ENCODE data around the gene ATP6V1D. TPM values are rescaled to one million over a fixed set of nuclear protein-coding genes. Genes with fewer than 3 reads are reported as not detected.
"Not testable (repeated sequence)": the region's sequence is repeated elsewhere in the genome, so short reads cannot be mapped to it uniquely, and the experiment has no call there.

Gene ATP6V1D
- total RNA-seq: 69.1 TPM

DNA sequence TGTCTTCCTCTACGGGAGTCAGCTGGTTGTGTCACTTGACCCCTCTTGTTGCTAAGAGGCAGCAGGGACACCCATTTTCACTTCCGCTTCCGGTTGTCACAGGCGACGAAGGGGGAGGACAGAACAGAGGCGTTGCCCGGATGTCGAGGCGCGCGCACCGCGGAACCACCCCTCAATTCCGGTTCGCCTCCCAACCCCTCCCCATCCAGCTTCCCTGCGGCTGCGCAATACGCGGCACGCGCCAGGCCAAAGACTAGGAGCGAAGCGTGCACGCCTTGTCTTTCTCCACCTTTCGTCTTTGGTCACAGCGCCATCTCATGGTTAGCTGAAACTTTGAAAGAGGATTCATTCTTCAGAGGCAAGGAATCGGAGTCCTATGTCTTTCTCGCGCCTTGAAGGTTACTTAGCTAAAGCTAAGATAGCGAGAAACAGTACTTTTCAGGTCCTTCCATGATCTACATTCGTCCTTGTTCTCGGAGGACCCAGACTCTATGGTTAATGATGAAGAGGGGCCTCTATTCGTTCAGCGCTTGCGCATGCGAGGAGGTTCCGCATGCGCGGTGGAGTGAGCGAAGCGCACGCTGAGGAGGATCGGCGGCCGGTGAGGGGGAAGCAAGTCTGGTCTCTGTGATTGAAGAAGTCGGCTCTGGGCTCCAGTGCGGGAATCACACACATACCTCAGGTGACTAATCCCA lies at the start of gene ATP6V1D, which contains the start of gene EIF2S1:
Gene ATP6V1D, minus strand, starts transcription at position 30 of the 695 bp plus-strand sequence. CDS start 106 bp downstream, outside the sequence.
Gene EIF2S1, plus strand, starts transcription at position 554 of the 695 bp plus-strand sequence. CDS start 4,440 bp downstream, outside the sequence.
- DNase-seq (ENCODE audit: low spot score): peak; percentile 99

DNA sequence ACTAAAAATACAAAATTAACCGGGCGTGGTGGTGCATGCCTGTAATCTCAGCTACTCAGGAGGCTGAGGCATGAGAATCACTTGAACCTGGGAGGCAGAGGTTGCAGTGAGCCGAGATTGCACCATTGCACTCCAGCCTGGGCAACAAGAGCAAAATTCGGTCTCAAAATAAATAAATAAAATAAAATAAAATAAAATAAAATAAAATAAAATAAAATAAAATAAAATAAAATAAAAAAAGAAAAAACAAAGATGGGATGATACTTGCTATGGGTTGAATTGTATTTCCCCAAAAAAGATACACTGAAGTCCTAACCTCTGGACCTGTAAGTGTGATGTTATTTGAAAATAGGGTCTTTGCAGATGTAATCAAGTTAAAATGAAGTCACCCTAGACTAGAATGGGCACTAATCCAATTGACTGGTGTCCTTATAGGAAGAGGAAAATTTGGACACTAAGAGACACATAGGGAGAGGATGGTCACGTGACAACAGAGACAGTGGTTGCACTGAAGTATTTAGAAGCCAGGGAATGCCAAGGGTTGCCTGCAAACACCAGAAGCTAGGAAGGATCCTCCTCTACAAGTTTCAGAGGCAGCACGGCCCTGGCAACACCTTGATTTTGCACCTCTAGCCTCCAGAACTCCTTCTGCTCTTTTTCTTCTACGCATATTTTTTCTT lies 48.7 kb upstream of the ATP6V1D start:
- DNase-seq (ENCODE audit: low spot score): not testable (repeated sequence)

DNA sequence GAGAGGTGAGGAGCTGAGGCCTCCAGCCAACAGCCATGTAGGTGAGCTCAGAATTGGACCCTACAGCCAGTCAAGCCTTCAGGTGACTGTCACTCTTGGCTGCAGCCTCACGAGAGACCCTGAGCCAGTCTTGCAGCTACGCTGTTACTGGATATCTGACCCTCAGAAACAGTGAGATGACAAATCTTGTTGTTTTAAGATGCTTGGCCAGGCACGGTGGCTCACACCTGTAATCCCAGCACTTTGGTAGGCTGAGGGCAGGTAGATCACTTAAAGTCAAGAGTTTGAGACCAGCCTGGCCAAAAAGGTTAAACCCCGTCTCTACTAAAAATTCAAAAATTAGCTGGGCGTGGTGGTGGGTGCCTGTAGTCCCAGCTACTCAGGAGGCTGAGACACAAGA lies 46.2 kb upstream of the ATP6V1D start:
- DNase-seq (ENCODE audit: low spot score): no peak

DNA sequence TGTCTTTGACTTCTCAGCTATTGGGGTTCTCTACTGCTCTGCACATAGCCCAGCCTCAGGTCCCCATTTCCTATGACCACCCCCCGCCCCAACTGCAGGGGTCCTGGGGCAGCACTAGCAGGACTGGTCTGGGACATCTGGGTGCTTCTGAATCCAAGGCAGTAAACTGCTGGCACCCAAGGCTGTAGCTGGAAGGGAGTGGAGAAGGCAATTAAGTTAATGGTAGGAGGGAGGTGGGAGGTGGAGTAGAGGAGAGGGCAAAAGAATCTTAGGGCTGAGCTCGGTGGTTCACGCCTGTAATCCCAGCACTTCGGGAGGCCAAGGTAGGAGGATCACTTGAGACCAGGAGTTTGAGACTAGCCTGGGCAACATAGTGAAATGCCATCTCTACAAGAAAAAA lies 40.8 kb upstream of the ATP6V1D start:
- peak; percentile 5 for DNase-seq (ENCODE audit: low spot score)

DNA sequence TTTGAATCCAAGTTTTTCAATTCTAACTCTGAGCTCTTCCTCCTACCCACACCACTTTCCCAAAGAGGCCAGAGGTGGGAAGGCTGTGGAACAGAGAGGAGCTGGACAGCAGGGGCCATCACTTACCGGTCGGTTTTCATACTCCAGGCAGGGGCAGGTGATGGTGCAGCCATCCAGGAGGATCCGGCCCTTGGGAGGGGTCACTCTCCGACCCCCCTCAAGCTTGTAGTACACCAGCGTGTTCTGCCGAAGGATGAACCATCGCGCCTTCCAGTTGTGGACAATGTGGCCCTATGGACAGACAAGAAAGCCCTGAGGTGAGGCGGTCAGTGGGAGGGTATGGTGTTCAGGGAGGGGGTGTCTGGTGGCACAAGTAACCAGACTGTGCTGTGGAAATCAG lies 37.9 kb upstream of the ATP6V1D start:
- DNase-seq (ENCODE audit: low spot score): no peak

DNA sequence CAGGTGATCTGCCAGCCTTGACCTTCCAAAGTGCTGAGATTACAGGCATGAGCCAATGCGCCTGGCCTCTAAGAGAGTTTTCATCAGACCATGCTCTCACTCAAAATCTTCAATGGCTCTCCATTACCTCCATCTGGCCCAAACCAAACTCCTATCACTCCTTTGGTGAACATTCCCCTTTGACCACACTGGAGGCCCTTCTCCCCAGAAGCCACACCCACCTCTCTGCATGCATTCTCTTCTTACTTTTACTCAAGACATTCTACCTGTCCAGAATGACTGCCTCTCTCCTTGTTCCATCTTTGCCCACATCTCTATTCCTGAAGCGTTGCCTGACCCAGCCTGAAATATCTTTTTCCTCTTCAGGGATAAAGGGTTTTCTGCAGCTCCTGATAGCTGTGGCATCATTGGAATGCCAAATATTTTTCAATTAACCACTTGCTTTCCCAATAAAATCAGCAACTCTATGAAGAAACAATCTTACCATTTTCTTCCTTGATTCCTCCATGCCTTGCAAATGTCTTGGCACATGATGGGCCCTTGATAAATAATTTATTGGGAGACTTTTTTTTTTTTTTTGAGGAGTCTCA lies 36.9 kb upstream of the ATP6V1D start:
- no peak for DNase-seq (ENCODE audit: low spot score)

DNA sequence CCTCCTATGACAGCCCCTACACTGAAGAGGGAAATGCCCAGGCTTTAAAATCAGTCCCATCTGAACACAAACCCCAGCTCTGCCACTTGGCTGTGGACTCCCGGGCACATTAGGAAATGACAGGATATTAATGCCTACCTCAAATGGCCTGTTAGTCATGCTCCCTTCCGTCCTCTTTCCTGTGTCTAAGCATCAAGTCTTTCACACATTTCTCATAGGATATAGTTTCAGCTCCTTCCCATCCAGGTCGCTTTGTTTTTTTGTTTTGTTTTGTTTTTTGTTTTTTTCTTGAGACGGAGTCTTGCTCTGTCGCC lies 36.2 kb upstream of the ATP6V1D start:
- no peak for DNase-seq (ENCODE audit: low spot score)

DNA sequence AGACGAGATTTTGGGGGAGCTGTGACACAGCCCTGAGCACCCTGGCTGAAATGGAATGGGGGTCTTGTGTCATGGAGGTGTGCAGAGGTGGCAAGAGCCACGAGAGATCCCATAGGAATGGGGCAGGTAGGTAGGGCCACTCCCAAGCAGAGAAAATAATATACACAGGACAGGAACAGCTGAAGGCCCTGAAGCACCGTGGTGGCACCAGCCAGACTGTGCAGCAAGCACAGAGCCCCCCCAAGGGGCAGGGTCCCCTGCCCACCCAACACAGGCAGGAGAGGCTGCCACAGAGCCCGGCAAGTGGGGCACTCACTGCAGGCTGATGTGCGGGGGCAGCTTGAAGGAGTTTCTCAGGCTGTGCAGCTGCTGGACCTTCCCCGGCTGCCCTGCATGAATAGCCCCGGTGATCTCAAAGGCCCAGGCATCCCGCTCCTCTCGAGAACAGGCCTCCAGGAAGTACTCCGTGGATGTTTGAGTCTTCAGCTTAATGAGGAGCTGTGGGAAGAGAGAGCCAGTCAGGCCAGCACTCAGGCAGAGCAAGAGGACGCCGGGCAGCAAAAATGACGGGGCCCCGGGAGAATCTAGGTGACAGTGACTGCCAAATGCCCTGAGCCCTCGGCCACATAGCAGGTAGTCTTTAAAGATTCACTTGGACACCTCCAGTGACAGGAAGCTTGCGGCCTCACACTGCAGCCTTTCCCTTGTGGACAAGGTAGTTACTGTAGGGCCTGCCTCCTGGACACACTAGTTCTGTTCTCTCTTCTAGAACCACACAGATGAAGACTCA lies 35.7 kb upstream of the ATP6V1D start:
- DNase-seq (ENCODE audit: low spot score): no peak

DNA sequence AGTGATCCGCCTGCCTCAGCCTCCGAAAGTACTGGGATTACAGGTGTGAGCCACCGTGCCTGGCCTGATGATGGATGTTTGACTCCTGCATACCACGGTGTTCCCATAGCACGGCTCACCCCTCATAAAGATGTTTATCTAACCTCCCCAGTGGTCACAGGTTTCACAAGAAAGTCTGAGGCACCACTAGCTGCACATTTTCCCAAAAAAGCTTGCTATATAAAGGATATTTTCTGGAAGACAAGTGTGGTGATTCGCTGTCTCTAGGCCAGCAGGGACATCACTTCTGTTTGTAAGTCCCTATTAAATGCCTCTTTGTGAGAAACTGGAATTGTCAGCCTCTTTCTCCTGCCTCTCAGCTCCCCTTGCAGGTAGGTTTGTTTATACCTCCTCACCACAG lies 34.1 kb upstream of the ATP6V1D start:
- no peak for DNase-seq (ENCODE audit: low spot score)

DNA sequence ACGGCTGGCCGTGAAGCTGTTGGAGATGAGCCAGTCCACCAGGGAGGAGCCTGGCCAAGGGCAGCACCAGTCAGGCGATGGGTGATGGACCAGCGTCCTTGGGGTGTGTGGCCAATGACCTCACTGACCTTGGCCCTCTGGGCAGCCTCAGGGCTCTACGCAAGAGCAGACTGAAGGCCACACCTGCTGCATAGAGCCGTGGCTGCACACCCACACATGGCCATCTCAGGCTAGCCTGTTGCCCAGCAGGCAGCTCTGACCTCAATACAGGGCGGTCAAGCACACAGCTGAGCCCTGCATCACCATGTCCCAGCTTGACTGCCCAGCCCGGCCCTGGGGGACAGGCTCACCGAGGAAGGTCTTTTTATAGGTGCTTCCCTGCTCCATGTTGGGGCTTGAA lies 33.2 kb upstream of the ATP6V1D start:
- no peak for DNase-seq (ENCODE audit: low spot score)

DNA sequence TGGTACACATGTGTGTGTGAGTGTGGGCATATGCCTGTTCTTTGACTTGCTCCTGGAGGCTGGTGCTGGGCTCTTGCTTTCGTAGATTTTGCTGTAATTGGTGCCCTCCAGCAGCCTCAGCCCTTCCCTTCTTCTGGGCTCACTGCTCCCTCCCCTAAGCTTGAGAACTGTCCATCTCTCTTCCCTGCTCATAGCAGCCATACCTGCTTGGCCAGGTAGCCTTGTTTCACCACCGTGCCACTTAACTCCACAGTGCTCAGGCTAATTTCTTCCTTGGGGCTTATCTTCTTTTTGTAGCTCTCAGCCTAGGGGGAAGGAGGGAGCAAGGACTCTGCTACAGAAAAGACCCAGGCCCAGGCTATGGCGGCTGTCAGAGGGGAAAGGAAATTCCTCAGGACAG lies 32.5 kb upstream of the ATP6V1D start:
- no peak for DNase-seq (ENCODE audit: low spot score)

DNA sequence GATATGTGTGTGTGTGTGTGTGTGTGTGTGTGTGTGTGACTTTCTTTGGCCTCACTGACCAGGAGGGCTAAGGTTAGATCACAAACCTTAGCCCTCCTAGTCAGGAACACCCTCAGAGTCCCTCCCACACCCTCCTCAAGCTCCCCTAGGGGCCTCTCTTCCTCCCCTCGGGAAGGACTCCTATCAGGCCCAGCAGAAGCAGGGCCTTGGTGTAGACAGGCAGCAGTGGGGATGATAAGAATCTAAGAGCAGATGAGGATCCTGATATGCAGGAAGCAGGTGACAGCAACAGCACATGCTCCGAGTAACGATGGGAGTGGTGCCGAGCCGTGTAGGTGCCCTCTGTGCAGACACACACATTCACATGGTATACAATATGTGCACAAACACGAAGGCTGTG lies 31.7 kb upstream of the ATP6V1D start:
- no peak for DNase-seq (ENCODE audit: low spot score)

DNA sequence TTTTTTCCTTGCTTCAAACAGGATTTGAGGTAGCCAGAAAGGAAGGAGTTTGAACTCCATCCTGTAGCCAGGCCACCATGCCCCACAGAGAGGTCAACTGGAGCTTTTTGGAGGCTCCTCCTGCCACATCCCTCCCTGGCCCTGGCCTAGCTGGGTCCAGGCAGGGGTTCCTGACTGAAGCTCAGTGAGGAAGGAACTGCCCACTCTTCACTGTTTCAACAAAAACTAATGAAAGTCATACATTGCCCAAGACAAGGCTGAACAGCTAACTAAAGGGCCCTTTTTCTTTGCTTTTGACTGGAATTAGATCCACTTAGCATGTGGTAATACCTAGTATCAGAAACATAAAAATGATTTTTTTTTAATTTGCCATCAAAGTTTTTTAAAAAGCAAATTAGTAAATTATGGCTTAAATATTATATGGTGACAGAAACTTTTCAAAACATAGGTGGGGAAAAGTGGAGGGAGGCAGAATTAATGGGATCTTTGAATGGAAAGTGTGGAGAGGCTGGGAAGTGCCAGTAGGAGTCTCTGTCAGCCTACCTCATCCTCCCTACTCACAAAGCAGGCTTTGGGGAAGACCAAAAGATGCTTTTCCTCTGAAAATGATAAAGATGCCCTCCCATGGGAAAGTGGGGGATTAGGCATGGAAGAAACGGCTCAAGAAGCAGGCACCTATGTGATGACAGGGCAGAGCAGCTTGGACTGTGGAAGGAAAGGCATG lies 30.4 kb upstream of the ATP6V1D start:
- DNase-seq (ENCODE audit: low spot score): no peak

DNA sequence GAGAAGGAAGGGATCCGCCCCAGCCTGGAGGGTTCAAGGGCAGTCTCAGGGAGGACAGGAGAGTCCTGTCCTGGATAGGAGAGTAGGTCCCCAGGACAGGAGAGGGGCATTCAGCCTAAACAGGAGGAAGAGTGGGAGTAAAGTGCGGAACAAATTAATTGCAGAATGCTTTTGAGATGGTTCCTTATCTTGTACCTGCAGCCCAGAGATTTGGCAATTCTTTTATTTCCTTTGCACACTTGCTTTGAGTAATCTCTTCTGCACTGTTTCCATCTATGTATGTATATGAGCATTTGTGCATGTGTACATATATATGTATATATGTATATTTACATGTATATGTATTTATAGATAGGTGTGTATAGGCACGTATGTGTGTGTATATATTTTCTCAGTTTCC lies 29.7 kb upstream of the ATP6V1D start:
- DNase-seq (ENCODE audit: low spot score): no peak

DNA sequence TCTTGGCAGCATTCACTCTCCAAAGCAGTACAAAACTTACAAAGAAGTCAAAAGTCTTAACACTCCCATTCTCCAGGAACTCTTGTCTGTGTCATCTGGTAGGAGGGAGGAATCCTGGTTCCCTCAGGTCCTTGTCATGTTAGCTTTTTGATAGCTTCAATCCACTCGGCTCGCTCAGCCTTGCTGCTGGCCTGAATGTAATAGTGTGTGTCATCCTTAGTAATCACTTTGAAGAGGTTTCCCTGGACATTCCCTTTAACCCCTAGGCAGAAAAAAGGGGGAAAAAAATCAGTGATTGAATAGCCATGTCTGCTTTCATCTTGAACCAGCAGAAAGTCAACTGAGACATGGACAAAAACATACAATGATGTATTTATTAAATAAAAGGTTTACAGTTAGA lies 27.6 kb upstream of the ATP6V1D start:
- DNase-seq (ENCODE audit: low spot score): no peak

DNA sequence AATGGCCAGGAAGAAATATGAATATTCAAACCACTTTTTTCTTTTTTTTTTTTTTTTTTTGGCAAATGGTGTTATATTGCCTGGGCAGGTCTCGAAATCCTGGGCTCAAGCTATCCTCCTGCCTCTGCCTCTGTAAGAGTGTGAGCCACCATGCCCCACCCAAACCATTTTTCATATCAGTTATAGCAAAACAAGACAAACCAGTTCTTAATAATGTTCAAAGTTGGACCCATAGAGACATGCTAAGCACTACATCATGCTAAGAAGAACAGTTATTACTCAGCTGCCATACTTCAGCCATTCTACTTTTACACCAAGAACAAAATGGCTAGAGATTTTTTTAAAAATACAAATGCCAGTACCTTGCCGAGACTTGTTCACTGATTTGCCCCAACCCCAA lies 26.0 kb upstream of the ATP6V1D start:
- DNase-seq (ENCODE audit: low spot score): no peak

DNA sequence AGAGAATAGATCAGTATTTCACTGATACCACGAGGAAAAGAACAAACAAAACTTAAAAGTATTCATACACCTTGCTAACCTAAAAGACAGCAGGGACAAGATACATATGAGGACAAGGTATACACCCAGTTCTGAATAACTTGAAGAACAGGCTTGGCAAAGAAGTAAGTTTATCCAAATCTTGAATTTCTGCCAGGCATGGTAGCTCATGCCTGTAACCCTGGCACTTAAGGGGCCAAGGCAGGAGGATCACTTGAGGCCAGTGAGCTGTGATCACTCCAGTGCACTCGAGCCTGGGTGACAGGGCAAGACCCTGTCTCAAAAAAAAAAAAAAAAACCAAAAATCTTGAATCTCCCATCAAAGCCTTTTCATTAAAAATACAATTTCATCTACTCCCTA lies 25.5 kb upstream of the ATP6V1D start:
- no peak for DNase-seq (ENCODE audit: low spot score)

DNA sequence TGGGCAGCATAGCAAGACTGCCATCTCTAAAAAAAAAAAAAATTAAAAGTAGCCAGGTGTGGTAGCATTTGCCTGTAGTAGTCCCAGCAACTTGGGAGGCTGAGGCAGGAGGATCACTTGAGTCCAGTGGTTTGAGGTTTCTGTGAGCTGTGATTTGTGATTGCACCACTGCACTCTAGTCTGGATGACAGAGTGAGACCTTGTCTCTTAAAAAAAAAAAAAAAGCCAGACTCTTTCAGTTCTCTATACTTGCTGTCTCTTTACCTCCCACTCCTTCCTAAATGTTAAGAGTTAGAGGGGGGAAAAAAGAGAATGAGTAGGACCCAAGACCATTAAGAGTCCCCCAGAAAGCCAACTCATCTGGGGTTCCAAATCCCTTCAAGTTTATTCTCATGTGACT lies 18.3 kb upstream of the ATP6V1D start:
- DNase-seq (ENCODE audit: low spot score): no peak

DNA sequence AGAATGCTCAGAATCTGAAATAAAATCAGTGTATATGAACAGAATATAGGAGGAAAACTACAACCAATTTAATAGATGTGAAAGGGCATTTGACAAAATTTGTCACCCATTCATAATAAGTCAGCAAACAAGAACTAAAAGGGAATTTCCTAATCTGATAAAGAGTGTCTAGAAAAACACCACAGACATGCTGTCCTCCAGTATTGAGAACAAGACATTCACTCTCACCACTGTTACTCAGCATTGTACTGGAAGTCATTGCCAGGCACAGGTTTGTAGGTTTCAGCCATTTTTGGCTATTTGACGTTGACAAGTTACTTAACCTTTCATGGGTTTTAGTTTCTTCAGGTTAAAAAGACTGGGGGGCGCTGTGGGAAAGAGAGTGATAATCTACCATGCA lies 13.7 kb upstream of the ATP6V1D start:
- no peak for DNase-seq (ENCODE audit: low spot score)

DNA sequence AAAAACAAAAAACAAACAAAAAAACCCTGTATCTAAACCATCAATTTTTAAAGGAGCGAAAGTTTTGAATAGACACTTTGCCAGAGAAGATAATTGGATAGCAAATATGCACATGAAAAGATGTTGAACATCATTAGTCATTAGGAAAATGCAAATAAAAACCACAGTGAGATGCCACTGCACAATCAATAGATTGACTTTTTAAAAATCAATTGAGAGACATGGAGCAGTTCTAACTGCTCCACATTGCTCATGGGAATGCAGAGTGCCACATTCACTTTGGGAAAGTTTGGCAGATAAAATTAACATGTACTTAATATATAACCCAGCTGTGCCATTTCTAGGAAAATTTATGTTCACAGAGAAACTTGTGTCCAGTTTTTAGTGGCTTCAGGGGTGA lies 13.2 kb upstream of the ATP6V1D start:
- DNase-seq (ENCODE audit: low spot score): no peak

DNA sequence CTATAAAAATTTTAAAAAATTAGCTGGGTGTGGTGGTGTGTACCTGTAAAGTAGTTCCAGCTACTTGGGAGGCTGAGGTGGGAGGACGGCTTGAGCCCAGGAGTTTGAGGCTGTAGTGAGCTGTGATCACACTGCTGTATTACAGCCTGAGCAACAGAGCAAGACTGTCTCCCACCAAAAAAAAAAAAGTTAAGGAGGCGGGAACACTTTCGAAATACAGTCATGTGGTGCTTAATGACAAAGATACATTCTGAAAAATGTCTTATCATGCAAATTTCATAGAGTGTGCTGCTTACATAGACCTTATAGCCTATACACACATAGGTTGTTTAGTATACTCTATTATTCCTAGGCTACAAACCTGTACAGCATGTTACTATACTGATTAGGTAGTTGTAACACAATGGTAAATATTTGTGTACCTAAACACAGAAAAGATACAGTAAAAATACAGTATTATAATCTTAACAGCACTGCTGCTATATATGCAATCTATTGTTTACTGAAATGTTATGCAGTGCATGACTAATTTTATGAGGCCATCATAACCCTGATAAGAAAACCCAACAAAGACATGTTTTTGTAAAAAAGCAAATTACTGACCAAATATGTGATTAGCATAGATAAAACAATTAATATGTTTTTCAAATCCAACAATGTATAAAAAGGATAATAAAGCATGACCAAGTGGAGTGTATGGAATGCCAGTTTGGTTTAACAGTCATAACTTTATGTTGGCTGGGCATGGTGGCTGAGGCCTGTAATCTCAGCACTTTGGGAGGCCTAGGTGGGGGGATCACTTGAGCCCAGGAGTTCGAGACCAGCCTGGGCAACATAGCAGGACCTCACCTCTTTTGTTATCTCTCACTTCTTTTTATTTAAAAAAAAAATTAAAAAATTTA lies 11.9 kb upstream of the ATP6V1D start:
- DNase-seq (ENCODE audit: low spot score): no peak

All from mucosa of gallbladder (tissue), 1 donor.